Fibroblast of peridontal ligament (primary cell): ENCODE data around the gene PCMT1.
"Not testable (repeated sequence)": the region's sequence is repeated elsewhere in the genome, so short reads cannot be mapped to it uniquely, and the experiment has no call there.

Experiments used
- DNase-seq: peaks from one replicate; pipeline ENCODE4 v3.0.0-alpha.2; 2010; ENCODE audit errors: extremely low read depth

The PCMT1 gene

DNA sequence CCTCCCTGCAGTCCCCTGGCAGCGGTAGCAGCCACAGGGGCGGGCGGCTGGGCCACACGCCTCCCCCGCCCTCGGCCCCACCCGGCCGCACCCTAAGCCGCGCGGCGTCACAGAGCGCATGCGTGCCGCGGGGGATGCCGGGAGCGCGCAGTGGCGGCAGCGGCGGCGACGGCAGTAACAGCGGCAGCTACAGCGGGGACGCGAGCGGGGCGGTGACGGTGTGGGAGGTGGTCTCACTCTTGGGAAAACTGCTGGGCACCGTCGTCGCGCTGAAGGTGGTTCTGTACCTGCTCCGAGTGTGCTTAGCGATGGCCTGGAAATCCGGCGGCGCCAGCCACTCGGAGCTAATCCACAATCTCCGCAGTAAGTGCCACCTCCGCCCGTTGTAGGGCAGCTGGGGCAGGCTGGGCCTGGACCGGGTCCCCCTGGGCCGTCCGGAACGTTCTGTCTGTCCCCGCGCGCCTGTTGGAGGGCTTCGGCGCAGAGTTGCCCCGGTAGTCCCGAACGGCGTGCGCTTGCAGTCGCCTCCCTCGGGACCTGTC is at the start of gene PCMT1:
PCMT1 (plus strand) TSS at position 148 of the 542 bp plus-strand sequence; CDS start at position 309, 161 bp downstream.
- DNase-seq, result peak; percentile 80

DNA sequence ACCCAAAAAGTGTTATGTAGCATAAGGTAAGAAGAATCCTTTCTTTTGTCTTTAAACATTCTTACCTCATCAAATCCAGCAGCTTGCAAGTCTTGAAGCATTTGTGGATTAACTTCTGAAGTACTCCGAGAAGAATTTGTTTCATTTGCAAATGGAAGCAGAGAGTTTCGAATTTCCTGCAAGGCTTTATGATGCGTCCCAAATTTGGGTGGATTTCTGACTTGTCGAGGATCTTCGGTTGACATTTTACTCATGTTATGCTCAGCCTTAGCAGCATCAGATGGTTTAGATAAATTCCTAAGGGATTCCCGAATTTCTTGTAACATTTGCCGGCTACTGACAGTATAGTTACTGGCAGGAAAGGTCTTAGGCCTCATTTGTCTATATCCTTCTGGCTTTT is 47.8 kb upstream of the PCMT1 start:
- peak; percentile 83 for DNase-seq

DNA sequence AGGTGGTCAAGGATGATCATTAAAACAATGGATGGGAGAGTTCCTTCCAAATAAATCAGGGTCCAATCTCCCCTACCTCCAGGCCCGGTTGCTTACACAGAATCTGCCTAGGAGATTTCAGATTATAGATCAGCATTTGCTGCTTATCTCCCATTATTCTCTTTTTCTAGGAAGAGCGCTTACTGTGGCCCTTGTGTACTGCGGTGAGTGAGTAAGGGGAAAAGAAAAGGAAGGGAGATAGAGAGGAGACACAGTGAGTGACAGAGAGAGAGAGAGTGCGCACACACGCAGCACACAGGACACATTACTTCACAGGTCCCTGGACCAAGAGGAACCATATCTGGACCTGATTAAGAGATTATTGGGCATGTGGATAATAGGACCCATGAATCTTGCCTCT is 37.8 kb upstream of the PCMT1 start:
- no peak for DNase-seq

DNA sequence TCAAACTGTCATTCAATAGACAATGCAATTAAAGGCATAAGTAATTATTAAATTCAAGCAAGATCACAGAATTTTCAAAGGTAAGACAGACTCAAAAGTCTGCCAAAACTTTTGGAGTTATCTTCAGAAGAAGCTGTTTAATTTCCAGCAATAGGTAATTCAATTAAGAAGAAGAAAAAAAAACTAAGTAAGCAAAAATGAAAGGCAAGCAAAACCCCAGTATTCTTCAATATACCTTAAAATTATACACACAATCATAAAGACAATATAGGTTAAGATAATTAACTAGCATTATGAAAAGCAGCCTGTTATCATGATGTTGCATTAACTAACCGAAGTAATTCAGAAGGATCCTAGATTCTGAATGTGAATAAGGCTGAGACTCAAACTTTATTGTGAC is 35.1 kb upstream of the PCMT1 start:
- DNase-seq, result no peak

DNA sequence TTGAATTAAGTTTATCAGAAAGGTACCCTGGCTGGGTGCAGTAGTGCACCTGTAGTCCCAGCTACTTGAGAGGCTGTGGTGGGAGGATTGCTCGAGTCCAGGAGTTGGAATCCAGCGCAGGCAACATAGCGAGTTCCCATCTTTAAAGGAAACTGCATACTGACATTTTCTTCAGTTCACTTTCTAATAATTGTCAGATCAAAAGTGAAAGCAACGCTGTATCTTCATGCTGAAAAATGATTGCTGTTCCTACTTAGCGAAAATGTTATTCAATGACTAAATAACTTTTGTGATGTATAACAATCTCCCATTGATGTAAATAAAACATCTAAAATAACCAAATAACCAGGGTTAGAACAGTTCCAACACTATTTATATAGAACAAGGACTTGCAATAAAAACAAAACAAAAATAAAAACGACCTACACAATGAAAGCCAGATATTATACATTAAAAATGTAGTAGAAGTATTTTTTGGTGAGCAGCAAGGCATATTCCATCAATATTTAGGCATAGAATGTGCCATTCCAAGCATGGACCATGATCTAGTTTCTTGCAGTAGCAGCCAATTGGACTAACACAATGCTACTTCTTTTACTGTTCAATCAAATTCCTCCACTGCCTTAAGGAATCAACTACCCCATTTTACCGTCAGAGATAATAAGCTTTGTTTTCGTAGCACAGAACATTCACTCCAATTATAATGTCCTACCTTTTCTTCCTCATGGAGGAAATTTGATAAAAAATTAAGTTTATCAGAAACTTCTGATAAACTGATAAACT is 33.2 kb upstream of the PCMT1 start:
- DNase-seq, result peak; percentile 49

DNA sequence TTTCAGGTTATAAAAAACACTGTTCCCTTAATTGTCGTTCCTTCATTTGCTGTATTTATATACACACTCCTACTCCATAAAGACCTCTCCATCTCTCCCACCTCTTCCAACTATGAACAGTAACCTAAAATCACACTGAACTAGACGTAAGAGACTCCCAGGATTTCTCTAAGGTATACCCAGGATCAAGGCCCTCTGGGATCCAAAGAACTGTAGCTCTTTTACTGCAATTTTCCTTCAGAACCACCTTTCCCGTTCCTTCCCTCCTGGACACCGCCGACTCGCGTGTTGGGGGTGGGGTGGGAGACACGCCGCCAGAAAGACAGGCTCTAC is 32.3 kb upstream of the PCMT1 start:
- DNase-seq, result no peak

DNA sequence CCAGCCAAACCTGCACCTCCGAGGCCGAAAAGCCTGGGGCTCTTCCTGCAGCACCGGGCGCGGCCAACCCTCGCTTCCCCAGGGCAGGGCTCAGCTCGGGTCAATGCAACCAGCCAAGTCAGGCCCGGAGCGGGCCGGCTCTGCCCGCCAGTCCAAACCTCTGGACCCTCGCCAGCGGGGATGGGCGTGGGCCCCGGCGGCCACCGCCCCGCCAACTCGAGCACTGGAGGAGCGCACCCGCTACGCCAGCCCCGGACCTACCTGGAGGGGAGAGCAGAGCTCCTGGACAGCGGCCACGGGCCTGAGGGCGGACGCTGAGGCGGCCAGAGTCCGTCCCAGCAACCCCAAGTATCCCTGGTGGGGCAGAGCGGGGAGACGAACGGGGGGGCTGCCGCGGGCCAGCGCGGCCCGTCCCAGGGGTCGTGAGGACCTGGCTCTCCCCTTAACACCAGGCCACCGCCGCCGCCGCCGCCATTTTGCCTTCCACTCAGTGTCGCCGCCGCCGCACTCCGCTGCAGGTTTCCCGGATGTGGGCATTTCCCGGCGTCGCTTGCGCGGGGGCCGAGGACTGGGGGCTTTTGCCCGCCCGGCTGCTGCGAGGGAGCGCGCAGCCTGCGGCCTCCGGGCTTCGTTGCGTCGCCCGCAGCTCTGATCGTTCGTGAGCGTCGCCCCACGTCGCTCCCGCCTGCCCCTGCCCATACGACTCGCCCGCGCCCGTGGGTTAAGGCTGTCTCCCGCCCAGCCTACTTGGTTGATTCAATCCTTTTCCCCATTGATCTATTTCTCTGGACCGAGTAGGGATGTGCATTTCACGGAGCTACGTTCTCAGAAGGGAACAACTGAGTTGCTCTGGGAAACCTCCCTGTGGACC is 31.7 kb upstream of the PCMT1 start, which contains the start of gene LATS1:
LATS1 (minus strand) TSS at position 514 of the 871 bp plus-strand sequence. CDS start 15,975 bp downstream, outside the sequence.
- peak; percentile 81 for DNase-seq

DNA sequence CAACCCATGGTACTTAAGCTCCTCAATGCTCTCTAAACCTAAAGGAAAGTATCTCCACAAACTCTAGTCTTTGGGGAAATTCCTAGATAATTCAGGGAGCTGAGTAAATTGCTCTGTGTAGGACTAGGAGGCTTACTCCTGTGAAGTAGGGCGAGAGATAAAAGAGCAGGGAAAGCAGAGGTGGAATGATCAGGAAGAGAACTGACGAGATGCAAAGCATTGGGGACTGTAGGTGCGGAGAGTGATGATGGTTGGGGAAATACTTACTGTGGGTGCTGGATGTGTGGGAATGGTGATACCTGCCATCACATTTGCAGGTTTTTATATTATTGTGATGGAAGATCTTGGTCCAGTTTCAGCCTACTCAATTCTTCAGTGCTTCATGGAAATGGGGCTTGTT is 30.0 kb upstream of the PCMT1 start:
- DNase-seq, result no peak

DNA sequence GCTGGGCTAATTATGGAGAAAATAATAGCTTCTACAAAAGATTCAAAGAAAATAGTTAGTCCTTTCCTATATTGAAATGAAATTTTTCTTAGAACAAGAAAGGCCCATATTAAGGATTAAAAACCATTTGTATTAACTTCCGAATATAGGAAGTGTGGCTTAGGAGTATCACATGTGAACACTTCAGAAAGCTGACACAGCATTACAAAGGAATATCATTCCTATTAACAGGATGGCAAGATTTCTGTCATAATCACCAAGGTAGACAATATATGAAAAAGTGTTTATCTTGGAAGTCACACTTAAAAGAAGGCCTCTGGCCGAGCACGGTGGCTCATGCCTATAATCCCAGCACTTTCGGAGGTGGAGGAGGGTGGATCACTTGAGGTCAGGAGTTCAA is 26.3 kb upstream of the PCMT1 start:
- DNase-seq, result no peak

DNA sequence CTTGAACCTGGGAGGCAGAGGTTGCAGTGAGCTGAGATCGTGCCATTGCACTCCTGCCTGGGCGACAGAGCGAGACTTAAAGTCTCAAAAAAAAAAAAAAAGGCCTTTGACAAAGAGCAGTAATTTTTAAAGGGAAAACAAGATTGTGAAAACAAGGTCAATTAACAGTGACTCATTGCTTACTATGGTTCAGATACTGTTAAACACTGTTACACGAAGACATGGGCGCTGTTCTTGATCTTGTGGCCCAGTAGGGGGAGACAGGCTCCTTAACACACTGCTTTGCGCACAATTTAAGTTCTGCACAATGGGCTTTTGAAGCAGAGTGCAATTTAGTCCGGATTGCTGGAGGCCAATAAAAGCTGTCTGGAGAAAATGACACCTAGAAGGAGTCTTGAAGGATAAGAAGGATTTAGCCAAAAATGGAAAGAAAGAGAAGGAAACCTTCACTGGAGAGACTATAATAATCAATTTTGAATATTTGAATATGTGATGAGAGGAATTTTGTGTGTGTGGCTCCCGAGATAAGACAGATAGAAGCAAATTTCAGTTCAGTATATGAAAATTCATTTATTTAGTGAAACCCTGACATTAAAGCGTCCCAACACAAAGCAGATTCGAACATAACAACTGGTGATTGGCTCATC is 25.6 kb upstream of the PCMT1 start:
- peak; percentile 87 for DNase-seq

DNA sequence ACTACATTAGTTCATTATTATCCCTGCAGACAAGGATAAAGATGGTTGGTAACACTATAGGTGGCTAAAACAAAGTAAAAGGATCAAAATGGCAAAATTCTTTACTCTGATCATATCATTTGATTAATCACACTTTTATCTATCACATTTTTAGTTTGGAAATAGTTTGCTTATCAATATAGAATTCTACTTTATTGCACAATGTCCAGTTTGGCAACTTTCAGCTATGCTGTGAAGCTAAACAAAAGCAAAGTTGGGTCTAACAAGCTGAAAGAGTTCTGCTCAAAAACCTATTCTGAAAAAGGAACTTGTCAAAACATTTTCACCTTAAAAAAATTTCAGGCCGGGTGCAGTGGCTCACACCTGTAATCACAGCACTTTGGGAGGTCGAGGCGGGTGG is 23.8 kb upstream of the PCMT1 start:
- no peak for DNase-seq

DNA sequence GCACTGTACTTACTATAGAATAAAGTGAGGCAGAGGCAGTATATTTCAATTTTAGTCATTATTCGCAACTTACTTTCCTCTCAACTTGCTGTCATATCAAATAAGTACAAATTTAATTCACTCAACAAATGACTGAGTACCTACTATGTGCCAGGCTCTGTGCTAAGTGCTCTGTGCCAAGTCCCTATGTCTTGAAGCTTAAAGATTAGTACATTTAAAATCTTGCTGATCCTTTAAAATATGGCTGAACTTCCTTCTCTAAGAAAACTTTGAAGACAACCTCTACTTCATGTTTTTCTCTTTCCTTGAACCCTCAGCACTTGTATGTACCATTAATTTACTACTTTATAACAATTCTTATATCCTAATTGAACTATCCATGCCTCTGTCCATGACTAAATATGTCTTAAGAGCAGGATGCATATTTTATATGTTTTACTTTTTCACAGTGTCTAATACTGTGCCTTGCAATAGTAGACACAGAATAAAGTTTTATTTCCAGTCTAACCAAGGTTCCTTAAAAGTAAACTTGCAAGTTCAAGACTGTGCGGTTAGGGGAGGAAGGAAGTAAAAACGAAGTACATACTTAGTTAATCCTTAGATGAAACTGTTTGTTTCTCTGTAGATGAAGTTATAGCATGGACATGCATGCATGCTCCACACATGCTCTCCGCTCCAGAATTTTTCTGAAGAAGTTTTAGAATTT is 21.6 kb upstream of the PCMT1 start:
- no peak for DNase-seq

DNA sequence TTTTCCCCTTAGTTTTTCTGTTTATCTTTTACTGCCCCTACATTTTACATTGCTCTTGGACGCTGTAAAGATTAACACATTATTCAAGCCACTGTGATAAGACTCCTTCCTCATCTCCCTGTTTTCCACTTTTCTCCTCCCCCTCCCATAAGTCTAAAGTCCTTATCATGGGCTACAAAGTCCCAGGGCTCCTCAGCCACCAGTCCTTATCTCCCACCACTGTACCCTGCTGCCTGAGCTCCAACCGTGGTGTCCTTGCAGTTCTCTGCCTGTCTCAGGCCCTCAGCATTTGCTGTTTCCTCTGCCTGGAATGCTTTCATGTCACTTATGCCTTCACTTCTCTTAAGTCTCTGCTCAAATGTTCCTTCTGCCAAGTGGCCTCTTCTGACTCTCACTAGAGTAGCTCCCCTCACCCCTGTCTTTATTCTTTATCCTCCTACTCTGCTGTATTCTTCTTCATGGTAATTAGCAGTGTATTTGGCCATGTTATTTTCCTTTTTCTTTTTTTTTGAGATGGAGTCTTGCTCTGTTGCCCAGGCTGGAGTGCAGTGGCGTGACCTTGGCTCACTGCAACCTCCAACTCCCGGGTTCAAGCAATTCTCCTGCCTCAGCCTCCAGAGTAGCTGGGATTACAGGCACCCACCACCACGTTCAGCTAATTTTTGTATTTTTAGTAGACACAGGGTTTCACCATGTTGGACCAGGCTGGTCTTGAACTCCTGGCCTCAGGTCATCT is 20.9 kb upstream of the PCMT1 start:
- DNase-seq, result no peak

DNA sequence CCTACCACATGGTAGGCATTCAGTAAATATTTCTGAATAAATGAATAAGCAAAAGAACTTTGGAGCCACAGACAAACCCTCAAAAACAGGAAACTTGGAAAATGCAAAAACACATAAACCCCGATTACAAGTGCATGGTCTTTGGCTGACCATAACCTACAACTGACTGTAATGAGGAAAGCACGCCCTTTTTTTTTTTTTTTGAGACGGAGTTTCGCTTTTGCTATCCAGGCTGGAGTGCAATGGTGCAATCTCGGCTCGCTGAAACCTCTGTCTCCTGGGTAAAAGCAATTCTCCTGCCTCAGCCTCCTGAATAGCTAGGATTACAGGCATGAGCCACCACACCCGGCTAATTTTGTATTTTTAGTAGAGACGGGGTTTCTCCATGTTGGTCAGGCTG is 19.7 kb upstream of the PCMT1 start:
- no peak for DNase-seq

DNA sequence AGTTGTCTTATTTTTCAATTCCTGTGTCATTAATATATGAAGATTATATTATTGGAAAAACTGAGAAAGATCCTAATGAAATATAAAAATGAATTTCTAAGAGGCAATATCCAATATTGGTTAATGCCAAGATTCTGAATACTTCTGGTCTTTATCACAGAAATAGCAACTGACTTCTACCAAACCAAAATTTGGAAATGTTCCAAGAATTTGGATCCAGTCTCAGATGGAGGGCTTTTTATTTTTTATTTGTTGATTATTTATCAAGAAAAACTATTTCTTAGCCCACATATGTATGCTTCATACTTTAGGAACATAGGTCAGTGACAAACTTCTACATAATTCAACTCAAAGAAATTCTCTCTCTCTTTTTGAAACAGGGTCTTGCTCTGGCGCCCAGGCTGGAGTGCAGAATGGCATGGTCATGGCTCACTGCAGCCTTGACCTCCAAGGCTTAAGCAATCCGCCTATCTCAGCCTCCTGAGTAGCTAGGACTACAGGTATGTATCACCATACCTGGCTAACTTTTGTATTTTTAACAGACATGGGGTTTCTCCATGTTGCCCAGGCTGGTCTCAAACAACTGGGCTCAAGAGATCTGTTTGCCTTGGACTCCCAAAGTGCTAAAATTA is 16.3 kb upstream of the PCMT1 start:
- no peak for DNase-seq

DNA sequence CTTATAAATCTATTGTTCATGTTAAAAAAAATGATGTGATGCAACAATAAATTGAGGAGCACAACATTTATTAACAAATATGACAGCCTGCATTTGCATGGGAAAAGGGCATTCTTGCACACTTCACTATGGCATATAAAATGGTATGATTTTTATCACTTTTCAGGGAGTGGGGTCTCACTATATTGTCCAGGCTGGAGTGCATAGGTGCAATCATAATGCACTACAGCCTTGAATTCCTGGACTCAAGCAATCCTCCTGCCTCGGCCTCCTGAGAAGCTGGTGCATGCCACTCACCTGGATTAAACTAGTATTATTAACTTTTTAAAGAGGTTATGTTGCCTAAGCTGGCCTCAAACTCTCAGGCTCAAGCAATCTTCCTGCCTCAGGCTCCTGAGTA is 14.6 kb upstream of the PCMT1 start:
- DNase-seq, result no peak

DNA sequence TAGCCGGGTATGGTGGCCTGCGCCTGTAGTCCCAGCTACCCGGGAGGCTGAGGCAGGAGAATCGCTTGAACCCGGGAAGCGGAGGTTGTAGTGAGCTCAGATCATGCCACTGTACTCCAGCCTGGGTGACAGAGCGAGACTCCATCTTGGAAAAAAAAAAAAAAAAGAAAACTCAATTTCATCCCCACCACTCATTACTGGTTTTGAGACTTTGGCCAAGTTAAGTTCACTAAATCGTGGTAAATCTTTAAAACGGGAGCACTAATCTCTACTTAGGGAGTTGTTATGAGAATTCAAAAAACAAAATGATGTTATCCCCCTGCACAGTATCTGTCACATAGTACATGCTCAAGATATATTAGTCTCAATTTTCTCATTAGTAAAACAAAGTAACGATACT is 4.3 kb upstream of the PCMT1 start:
- not testable (repeated sequence) for DNase-seq

DNA sequence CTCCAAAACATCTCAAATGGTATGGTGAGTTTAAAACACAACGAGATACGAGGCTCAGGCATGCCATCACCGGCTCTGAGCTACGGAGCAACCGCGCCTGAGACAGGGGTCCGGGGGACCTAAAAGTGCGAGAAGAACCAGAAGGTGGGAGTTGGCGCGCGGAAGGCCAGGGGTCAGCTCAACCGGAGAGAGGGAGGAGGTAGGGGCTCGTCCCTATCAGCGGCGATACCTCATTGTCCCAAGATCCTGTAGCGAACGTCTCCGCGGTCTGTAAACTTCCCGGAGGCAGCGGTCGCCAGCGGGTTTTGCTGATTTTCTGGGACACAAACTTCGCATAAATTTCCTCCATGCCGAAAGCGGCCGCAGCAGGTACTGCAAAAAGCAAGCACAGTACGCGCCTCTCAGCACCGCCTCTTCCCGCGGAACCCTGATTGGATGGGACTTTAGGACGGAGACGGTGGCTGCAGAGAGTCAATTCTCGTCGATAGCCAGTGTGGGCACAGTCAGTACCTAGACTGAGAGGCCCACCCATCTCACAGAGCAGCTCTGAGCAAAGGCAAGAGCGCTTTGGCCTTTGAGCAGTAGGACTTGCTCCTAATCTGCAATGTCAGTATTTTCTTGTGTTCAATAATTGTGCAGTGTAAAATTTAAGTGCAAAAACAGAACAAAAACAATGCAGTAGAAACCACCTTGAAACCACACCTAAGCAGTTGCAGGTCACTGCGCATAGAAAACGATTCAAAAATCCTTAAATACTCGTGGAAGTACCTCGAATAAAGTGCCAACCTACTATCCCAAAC is 3.2 kb upstream of the PCMT1 start, which contains the start of gene NUP43:
NUP43 (minus strand) TSS at position 383 of the 800 bp plus-strand sequence; CDS start at position 349, 34 bp downstream.
- DNase-seq, result peak; percentile 95

DNA sequence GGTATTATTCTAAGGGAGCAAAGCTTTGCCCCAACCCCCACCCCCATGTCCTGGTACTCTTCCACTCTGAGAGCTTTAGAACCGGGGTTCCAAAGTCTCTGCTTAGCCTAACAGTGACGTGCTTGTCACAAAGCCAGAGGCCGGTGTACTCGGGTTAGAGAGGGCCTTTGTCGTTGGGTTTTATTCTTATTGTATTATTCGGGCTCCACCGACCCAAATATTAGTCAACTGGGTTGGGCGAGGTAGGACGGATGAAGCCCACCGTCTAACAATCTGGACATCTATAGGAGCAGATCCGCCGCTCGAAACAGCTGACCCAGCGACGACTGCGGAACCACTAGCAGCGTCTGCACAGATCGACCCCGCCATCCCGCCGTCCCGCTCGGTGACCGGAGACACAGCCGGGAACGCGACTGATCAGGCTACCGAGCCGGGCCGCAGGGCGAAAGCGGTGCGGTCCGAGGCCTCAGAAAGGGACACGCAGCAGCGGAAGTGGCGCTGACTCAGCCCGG is 403 bp upstream of the PCMT1 start:
- DNase-seq, result not testable (repeated sequence)
